Sigmoid colon (tissue), 7 donors: ENCODE measurements around the gene AXL. TPM values are rescaled to one million over a fixed set of nuclear protein-coding genes. Genes with fewer than 3 reads are reported as not detected.
"Not testable (repeated sequence)": the region's sequence is repeated elsewhere in the genome, so short reads cannot be mapped to it uniquely, and the experiment has no call there.

Source experiments
- DNase-seq: peaks from one replicate; pipeline ENCODE4 v3.0.0-alpha.2; 2019
- H3K27ac ChIP-seq, 4 donors: fragments of 200-600 bp; sonication (generic); one replicate each; pipeline ENCODE4 v1.5.1; 2016 to 2019; ENCODE audit warnings: mild to moderate bottlenecking in 1 of 4
- H3K27me3 ChIP-seq, 3 donors: fragments of 200-600 bp; sonication (generic); one replicate each; pipeline ENCODE4 v1.5.1; 2019; ENCODE audit warnings: mild to moderate bottlenecking in 1 of 3
- H3K36me3 ChIP-seq, 4 donors: fragments of 200-600 bp; sonication (generic); one replicate each; pipeline ENCODE4 v1.5.1; 2016 to 2019
- H3K4me1 ChIP-seq, 4 donors: fragments of 200-600 bp; sonication (generic); one replicate each; pipeline ENCODE4 v1.5.1; 2017 to 2019
- H3K4me3 ChIP-seq, 4 donors: fragments of 200-600 bp; sonication (generic); one replicate each; pipeline ENCODE4 v1.5.1; 2017 to 2019; ENCODE audit warnings: mild to moderate bottlenecking in 2 of 4, moderate library complexity in 1 of 4
- H3K9me3 ChIP-seq, 4 donors: fragments of 200-600 bp in 3 of 4; sonication (generic) in 3 of 4; one replicate each; pipeline versions ENCODE4 v1.5.1 to v1.6.1; 2013 to 2019
- CTCF ChIP-seq, 4 experiments: fragments of 450-650 bp in 3 of 4; fragments of 200-600 bp in 1 of 4; IDR thresholded peaks; one replicate each; pipeline ENCODE4 v1.5.1; 2016 to 2019; ENCODE audit warnings: antibody characterized with exemption in 4 of 4, mild to moderate bottlenecking in 3 of 4, moderate library complexity in 2 of 4
- EP300 ChIP-seq, 4 donors: sonication (generic); formaldehyde crosslinking; IDR thresholded peaks; one replicate each; pipeline ENCODE4 v1.6.1; 2017; ENCODE audit warnings: antibody characterized with exemption in 4 of 4
- POLR2A ChIP-seq, 2 donors: fragments of 450-650 bp; IDR thresholded peaks; one replicate each; pipeline ENCODE4 v1.6.1; 2016; ENCODE audit warnings: antibody characterized with exemption in 2 of 2, mild to moderate bottlenecking in 2 of 2, moderate library complexity in 2 of 2
- POLR2AphosphoS5 ChIP-seq, 4 donors: sonication (generic); formaldehyde crosslinking; IDR thresholded peaks; one replicate each; pipeline ENCODE4 v1.6.1; 2017; ENCODE audit warnings: antibody characterized with exemption in 4 of 4
- WGBS, 2 donors: extraction: QIAGEN DNeasy Blood & Tissue Kit; methylation state at CpG; one replicate each; pipeline ENCODE4 v1.1.7; 2013; 5-methylcytosine and 5-hydroxymethylcytosine counted together
- intact Hi-C: fragments of 100-400 bp; cut with DNase I; formaldehyde crosslinking; loops from one replicate; pipeline ENCODE4 v1.15.1; 2023
- polyA plus RNA-seq, 3 donors: library from polyadenylated mRNA; stranded (reverse); fragments of 200-250 nt; gene quantifications; one replicate each; pipeline ENCODE4 v1.2.3, GENCODE V29; 2013
- total RNA-seq, 4 donors: library from RNA; depleted of rRNA; stranded (reverse); fragments of >200 nt; gene quantifications; one replicate each; pipeline ENCODE4 v1.1.0, GENCODE V29; 2016
- donor health status: healthy with polysubstance abuse.
- donor health status: Bipolar disorder and iron deficiency.
- donor health status: healthy.

AXL gene
- total and polyA plus RNA-seq, 7 donors, result 5.4 to 108 (median 85.9) TPM

GRCh38 chr19:41274802-41275201, 55.8 kb downstream of the AXL start:
- 95 to 96% methylated on average over 5 of the region's 5 CpGs for WGBS, 2 donors
- intact Hi-C loops, result no loop called here
- H3K36me3 ChIP-seq, result peaks cover 89 to 100% (median 96%) of the 10 kb centered on the region in 4 donors
- H3K9me3 ChIP-seq, result no peaks in the 10 kb centered on the region
- H3K27ac ChIP-seq, result no peak overlapping the region
- no peaks in the 10 kb centered on the region for H3K4me1 ChIP-seq
- TF ChIP-seq CTCF (IDR thresholded peaks at IDR 0.05) (no peak), POLR2A (IDR thresholded peaks at IDR 0.05) (no peak), EP300 (IDR thresholded peaks at IDR 0.05) (no peak), POLR2AphosphoS5 (IDR thresholded peaks at IDR 0.05) (no peak)
- no peak overlapping the region for H3K4me3 ChIP-seq
- DNase-seq, result no peak
- no peaks in the 10 kb centered on the region for H3K27me3 ChIP-seq

- no peak for DNase-seq
- Histone ChIP-seq H3K4me1 (no peaks in the 10 kb centered on the region), H3K27me3 (no peaks in the 10 kb centered on the region), H3K9me3 (no peaks in the 10 kb centered on the region), H3K36me3 (peaks cover 94 to 100% (median 98%) of the 10 kb centered on the region in 4 donors), H3K4me3 (no peak overlapping the region), H3K27ac (no peak overlapping the region)
- 77 to 79% methylated on average over 3 of the region's 3 CpGs for WGBS, 2 donors
- intact Hi-C loops, result no loop called here
- TF ChIP-seq CTCF (IDR thresholded peaks at IDR 0.05), result no peak
- TF ChIP-seq POLR2AphosphoS5 (IDR thresholded peaks at IDR 0.05), result no peak
- no peak for TF ChIP-seq EP300 (IDR thresholded peaks at IDR 0.05)
- no peak for TF ChIP-seq POLR2A (IDR thresholded peaks at IDR 0.05)
Observed at GRCh38 chr19:41276231-41276630, 57.2 kb downstream of the AXL start.

- intact Hi-C loops, result no loop called here
- Histone ChIP-seq H3K27me3 (no peaks in the 10 kb centered on the region), H3K27ac (no peak overlapping the region), H3K4me3 (no peak overlapping the region), H3K4me1 (no peaks in the 10 kb centered on the region), H3K36me3 (peaks cover 76 to 98% (median 90%) of the 10 kb centered on the region in 4 donors), H3K9me3 (no peaks in the 10 kb centered on the region)
- TF ChIP-seq CTCF (IDR thresholded peaks at IDR 0.05) (no peak), POLR2AphosphoS5 (IDR thresholded peaks at IDR 0.05) (no peak), POLR2A (IDR thresholded peaks at IDR 0.05) (no peak), EP300 (IDR thresholded peaks at IDR 0.05) (no peak)
- 95 to 98% methylated on average over 2 of the region's 2 CpGs for WGBS, 2 donors
- no peak for DNase-seq
Observed at GRCh38 chr19:41278478-41278877, 59.5 kb downstream of the AXL start.

GRCh38 chr19:41288673-41289530, 69.9 kb downstream of the AXL start:
- Histone ChIP-seq H3K27me3 (no peaks in the 10 kb centered on the region), H3K36me3 (peaks cover 18 to 100% (median 63%) of the 10 kb centered on the region in 4 donors), H3K4me3 (no peak overlapping the region), H3K27ac (no peak overlapping the region), H3K9me3 (no peaks in the 10 kb centered on the region), H3K4me1 (no peaks in the 10 kb centered on the region)
- TF ChIP-seq CTCF (IDR thresholded peaks at IDR 0.05) (no peak), POLR2A (IDR thresholded peaks at IDR 0.05) (no peak), EP300 (IDR thresholded peaks at IDR 0.05) (no peak), POLR2AphosphoS5 (IDR thresholded peaks at IDR 0.05) (no peak)
- intact Hi-C loops, result no loop called here
- no peak for DNase-seq
- 90 to 92% methylated on average over 3 of the region's 3 CpGs for WGBS, 2 donors

GRCh38 chr19:41289814-41290213, 70.8 kb downstream of the AXL start:
- intact Hi-C loops, result not testable (repeated sequence)

More at GRCh38 chr19:41289814-41290213, 70.8 kb downstream of the AXL start:
- H3K9me3 ChIP-seq, H3K4me3 ChIP-seq, H3K4me1 ChIP-seq, H3K27me3 ChIP-seq, H3K27ac ChIP-seq: not testable (repeated sequence)
- peaks cover 27 to 100% (median 65%) of the 10 kb centered on the region in 4 donors for H3K36me3 ChIP-seq
- 95% methylated on average over 8 of the region's 8 CpGs for WGBS, 2 donors
- DNase-seq, result peak; percentile 51
